B cell (primary cell): ENCODE measurements around the gene UNC5A.

Experiments
- CTCF ChIP-seq: fragments of 200-600 bp; IDR thresholded peaks from one replicate; pipeline ENCODE4 v1.8.0; 2022; ENCODE audit warnings: antibody characterized with exemption, mild to moderate bottlenecking
- EZH2 ChIP-seq: IDR thresholded peaks from 2 replicates; pipeline ENCODE4 v1.6.1; 2012; ENCODE audit warnings: borderline replicate concordance, low read depth, mild to moderate bottlenecking, moderate library complexity, low read length; ENCODE audit not compliant: insufficient read depth, poor library complexity, severe bottlenecking

- no peak for TF ChIP-seq CTCF
- no peak for TF ChIP-seq EZH2
Observed at GRCh38 chr5:176915906-176916305, 105.5 kb downstream of the UNC5A start.
